WERI-Rb-1 (cell line): ENCODE data around the gene PRICKLE2.

ENCODE experiments used
- DNase-seq: peaks from one replicate; pipeline ENCODE4 v3.0.0-alpha.2; 2020
- H3K27ac ChIP-seq: fragments of 250-450 bp; sonication (Bioruptor Pico); 2 replicates; pipeline ENCODE4 v1.5.1; 2020; ENCODE audit warnings: mild to moderate bottlenecking, moderate library complexity
- H3K27me3 ChIP-seq: fragments of 250-450 bp; sonication (Bioruptor Pico); 2 replicates; pipeline ENCODE4 v1.5.1; 2021; ENCODE audit warnings: mild to moderate bottlenecking, low read depth, moderate library complexity; ENCODE audit not compliant: insufficient read depth, severe bottlenecking
- H3K36me3 ChIP-seq: fragments of 250-450 bp; sonication (Bioruptor Pico); 2 replicates; pipeline ENCODE4 v1.5.1; 2020; ENCODE audit warnings: mild to moderate bottlenecking, moderate library complexity
- H3K4me3 ChIP-seq: 2 replicates; pipeline ENCODE4 v1.5.1; 2011; ENCODE audit warnings: low read depth, mild to moderate bottlenecking, control low read depth, low read length
- H3K9me3 ChIP-seq: fragments of 250-450 bp; sonication (Bioruptor Pico); 2 replicates; pipeline ENCODE4 v1.5.1; 2021; ENCODE audit warnings: mild to moderate bottlenecking, moderate library complexity; ENCODE audit not compliant: severe bottlenecking
- TF ChIP-seq, protein P1 (sequence below): IDR thresholded peaks from 2 replicates; pipeline ENCODE4 v1.5.1; 2011; ENCODE audit warnings: low read depth, mild to moderate bottlenecking, control low read depth, inconsistent platforms, low read length

Gene PRICKLE2

DNA sequence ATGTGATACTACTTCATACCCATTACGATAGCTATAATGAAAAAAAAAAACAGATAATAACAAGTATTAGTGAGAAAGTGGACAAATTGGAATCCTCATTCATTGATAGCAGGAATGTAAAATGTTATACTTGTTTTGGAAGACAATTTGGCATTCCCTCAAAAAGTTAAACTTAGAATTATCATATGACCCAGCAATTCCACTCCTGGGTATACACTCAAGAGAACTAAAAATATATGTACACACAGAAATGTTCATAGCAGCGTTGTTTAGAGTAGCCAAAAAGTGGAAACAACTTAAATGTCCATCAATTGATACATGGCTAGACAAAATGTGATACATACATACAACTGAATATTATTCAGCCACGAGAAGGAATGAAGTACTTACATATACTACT is 69.9 kb downstream of the PRICKLE2 start:
- no peaks in the 10 kb centered on the region for H3K9me3 ChIP-seq
- H3K27ac ChIP-seq, result no peak overlapping the region
- no peak for DNase-seq
- no peaks in the 10 kb centered on the region for H3K27me3 ChIP-seq
- TF ChIP-seq, protein P1, sequence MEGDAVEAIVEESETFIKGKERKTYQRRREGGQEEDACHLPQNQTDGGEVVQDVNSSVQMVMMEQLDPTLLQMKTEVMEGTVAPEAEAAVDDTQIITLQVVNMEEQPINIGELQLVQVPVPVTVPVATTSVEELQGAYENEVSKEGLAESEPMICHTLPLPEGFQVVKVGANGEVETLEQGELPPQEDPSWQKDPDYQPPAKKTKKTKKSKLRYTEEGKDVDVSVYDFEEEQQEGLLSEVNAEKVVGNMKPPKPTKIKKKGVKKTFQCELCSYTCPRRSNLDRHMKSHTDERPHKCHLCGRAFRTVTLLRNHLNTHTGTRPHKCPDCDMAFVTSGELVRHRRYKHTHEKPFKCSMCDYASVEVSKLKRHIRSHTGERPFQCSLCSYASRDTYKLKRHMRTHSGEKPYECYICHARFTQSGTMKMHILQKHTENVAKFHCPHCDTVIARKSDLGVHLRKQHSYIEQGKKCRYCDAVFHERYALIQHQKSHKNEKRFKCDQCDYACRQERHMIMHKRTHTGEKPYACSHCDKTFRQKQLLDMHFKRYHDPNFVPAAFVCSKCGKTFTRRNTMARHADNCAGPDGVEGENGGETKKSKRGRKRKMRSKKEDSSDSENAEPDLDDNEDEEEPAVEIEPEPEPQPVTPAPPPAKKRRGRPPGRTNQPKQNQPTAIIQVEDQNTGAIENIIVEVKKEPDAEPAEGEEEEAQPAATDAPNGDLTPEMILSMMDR, result no peak
- peaks cover 94% of the 10 kb centered on the region for H3K36me3 ChIP-seq
- no peak overlapping the region for H3K4me3 ChIP-seq

DNA sequence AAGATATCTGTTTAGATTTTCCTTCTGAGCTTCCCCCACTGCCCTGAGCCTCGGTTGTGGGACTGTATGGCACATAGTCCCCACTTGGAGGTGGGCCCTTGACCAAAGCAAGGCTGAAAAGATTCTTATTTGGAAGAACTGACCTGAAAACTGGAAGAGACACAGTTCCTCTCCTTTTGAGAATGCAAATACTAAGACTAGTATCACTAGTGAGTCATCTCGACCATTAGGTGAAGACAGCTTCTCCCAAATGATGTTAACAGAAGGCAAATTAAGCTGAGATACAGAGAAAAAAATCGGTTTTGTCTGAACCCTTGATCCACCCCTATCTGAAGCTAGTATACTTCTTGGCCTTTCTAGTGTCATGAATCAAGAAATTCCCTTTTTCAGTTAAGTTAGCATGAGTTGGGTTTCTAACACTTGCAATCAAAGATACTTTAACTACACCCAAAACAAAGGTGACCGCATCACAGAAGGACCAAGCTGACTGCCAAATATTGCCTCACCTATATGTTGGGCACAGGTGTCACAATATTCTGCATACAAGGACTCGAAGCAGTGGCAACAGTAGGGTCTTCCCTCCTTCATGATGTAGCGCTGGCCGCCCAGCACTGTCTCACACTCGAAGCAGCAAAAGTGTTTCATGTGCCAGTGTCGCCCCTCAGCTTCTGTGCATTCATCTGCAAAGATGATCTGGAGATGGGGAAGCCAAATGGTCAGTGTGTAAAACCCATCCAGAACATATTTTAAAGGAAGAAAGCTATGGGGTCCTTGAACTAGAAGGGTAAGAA is 72.4 kb downstream of the PRICKLE2 start:
- Histone ChIP-seq H3K27ac (no peak overlapping the region), H3K4me3 (no peak overlapping the region), H3K36me3 (peaks cover 83% of the 10 kb centered on the region), H3K9me3 (no peaks in the 10 kb centered on the region), H3K27me3 (no peaks in the 10 kb centered on the region)
- no peak for DNase-seq
- TF ChIP-seq, protein P1, result no peak

DNA sequence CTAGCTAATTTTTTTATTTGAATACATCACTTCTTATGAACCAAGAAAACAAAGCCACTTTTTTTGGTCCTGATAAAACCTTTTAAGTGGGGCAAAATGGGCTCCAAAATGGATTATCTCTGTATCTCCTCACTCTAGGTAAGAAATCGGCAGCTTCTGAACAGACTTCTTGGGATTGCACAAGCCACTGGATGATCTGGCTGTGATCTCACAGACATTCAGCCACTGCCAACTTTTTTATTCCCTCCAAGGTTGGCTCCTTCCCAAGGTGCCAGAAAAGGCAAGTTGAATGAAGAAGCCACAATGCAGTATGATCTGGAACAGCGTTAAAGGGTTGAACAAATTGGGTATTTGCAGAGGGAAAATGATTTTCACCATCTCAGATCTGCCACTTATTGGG is 73.2 kb downstream of the PRICKLE2 start:
- TF ChIP-seq, protein P1, result no peak
- H3K27me3 ChIP-seq, result no peaks in the 10 kb centered on the region
- no peak overlapping the region for H3K4me3 ChIP-seq
- DNase-seq, result no peak
- no peaks in the 10 kb centered on the region for H3K9me3 ChIP-seq
- H3K36me3 ChIP-seq, result peaks cover 85% of the 10 kb centered on the region
- H3K27ac ChIP-seq, result no peak overlapping the region

DNA sequence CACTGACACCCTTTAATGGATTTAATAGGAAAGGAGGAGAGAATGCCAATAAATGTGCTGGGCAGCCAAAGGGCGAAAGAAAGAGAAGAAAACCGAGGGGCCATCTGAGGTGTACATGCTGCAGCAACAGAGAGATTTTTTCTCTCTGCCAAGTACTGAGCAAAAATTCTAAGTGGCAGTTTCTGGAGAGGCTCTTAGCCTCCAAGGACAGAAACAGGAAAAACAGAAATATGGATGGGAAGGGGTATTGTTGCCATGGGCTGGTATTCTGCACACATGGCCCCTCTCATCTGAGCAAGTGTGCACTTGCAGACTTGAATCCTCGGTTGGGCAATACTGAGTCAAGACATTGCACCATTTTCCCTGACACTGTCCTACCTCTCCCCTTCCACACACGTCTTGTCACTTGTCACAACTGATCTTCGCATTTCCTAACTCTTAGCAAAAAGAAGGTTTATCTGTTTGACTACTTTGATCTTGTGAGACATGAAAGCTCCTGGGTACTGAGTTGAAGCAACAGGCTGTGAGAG is 73.9 kb downstream of the PRICKLE2 start:
- H3K4me3 ChIP-seq, result no peak overlapping the region
- H3K9me3 ChIP-seq, result no peaks in the 10 kb centered on the region
- DNase-seq, result no peak
- H3K27ac ChIP-seq, result no peak overlapping the region
- TF ChIP-seq, protein P1, result no peak
- no peaks in the 10 kb centered on the region for H3K27me3 ChIP-seq
- H3K36me3 ChIP-seq, result peaks cover 85% of the 10 kb centered on the region

DNA sequence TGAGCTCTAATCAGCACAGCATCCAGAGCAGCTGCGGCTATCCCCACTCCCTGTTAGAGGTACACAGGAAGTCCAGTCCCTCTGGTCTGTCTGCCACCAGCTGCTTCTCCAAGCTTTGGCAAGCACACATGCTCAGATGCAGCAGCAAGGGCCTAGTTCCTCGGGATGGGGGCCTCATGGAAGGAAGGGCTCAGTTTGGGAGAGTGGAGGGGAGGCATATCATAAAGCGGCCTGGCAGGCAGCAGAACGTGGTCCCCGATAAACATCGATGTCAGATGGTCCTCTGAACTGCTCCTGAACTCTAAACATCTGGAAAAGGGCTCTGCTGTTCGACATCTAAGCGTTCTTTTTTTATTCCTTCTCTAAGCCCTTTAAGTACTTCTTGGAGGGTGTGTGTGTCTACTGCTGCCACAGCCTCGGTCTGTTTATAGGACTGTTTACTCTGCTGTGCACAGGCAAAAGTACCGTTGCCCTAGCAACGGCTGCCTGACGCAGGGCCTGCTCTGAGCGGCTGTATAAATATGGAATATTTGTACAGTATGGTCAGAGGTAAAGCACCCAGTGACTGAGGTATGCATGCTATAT is 74.6 kb downstream of the PRICKLE2 start:
- TF ChIP-seq, protein P1, result no peak
- DNase-seq, result no peak
- no peak overlapping the region for H3K27ac ChIP-seq
- H3K27me3 ChIP-seq, result no peaks in the 10 kb centered on the region
- H3K9me3 ChIP-seq, result no peaks in the 10 kb centered on the region
- peaks cover 85% of the 10 kb centered on the region for H3K36me3 ChIP-seq
- no peak overlapping the region for H3K4me3 ChIP-seq
